ENCODE data around the gene LRRK1. TPM values are rescaled to one million over a fixed set of nuclear protein-coding genes. Genes with fewer than 3 reads are reported as not detected.

LRRK1 gene
- total RNA-seq, 2 donors from 2014 or later: 18.6 to 20.3 TPM

- Histone ChIP-seq H3K9me3 (no peaks in the 10 kb centered on the region), H3K4me3 (no peak overlapping the region), H3K27ac (no peak overlapping the region), H3K27me3 (replicated peaks; ENCODE audit: insufficient read depth) (no peaks in the 10 kb centered on the region), H3K4me1 (replicated peaks) (no peaks in the 10 kb centered on the region), H3K36me3 (peaks cover 0 to 9% of the 10 kb centered on the region in 2 donors)
- 77% methylated on average over 9 of the region's 10 CpGs for WGBS
- no peak for DNase-seq (ENCODE audit: low spot score)
- intact Hi-C loops (cut with DNase I): no loop called here
- TF ChIP-seq POLR2A (IDR thresholded peaks at IDR 0.05) (no peak), POLR2AphosphoS5 (IDR thresholded peaks at IDR 0.05) (no peak), CTCF (IDR thresholded peaks at IDR 0.05) (no peak)
These were observed 131.6 kb downstream of the LRRK1 start for GRCh38 chr15:101050623-101051290.

- H3K27me3 ChIP-seq (replicated peaks; ENCODE audit: insufficient read depth): no peaks in the 10 kb centered on the region
- no peak for DNase-seq (ENCODE audit: low spot score)
- 96% methylated on average over 28 of the region's 28 CpGs for WGBS
- peaks cover 0 to 9% of the 10 kb centered on the region in 2 donors for H3K36me3 ChIP-seq
- H3K9me3 ChIP-seq: no peaks in the 10 kb centered on the region
- intact Hi-C loops (cut with DNase I): no loop called here
- H3K27ac ChIP-seq: no peak overlapping the region
- TF ChIP-seq CTCF (IDR thresholded peaks at IDR 0.05) (no peak), POLR2A (IDR thresholded peaks at IDR 0.05) (no peak), POLR2AphosphoS5 (IDR thresholded peaks at IDR 0.05) (no peak)
- no peak overlapping the region for H3K4me3 ChIP-seq
- H3K4me1 ChIP-seq (replicated peaks): no peaks in the 10 kb centered on the region
These were observed 132.3 kb downstream of the LRRK1 start for GRCh38 chr15:101051291-101052030.

- DNase-seq (ENCODE audit: low spot score): no peak
- no peaks in the 10 kb centered on the region for H3K27me3 ChIP-seq (replicated peaks; ENCODE audit: insufficient read depth)
- H3K4me1 ChIP-seq (replicated peaks): no peaks in the 10 kb centered on the region
- intact Hi-C loops (cut with DNase I): no loop called here
- peaks cover 0 to 9% of the 10 kb centered on the region in 2 donors for H3K36me3 ChIP-seq
- H3K27ac ChIP-seq: no peak overlapping the region
- TF ChIP-seq CTCF (IDR thresholded peaks at IDR 0.05) (no peak), POLR2A (IDR thresholded peaks at IDR 0.05) (no peak), POLR2AphosphoS5 (IDR thresholded peaks at IDR 0.05) (no peak)
- no peaks in the 10 kb centered on the region for H3K9me3 ChIP-seq
- 81% methylated on average over 13 of the region's 13 CpGs for WGBS
- H3K4me3 ChIP-seq: no peak overlapping the region
These were observed 133.0 kb downstream of the LRRK1 start for GRCh38 chr15:101052031-101052620.

GRCh38 chr15:101052681-101053121 lies 133.5 kb downstream of the LRRK1 start:
- peaks cover 0 to 9% of the 10 kb centered on the region in 2 donors for H3K36me3 ChIP-seq
- no peaks in the 10 kb centered on the region for H3K27me3 ChIP-seq (replicated peaks; ENCODE audit: insufficient read depth)
- no peak for DNase-seq (ENCODE audit: low spot score)
- WGBS: 96% methylated on average over 18 of the region's 20 CpGs
- intact Hi-C loops (cut with DNase I): no loop called here
- no peak overlapping the region for H3K27ac ChIP-seq
- no peaks in the 10 kb centered on the region for H3K4me1 ChIP-seq (replicated peaks)
- H3K9me3 ChIP-seq: no peaks in the 10 kb centered on the region
- no peak overlapping the region for H3K4me3 ChIP-seq
- TF ChIP-seq CTCF (IDR thresholded peaks at IDR 0.05) (no peak), POLR2AphosphoS5 (IDR thresholded peaks at IDR 0.05) (no peak), POLR2A (IDR thresholded peaks at IDR 0.05) (no peak)

Data from prostate gland (tissue), 2 donors.